HepG2 (cell line): ENCODE results near the gene LRRC51. TPM values are rescaled to one million over a fixed set of nuclear protein-coding genes. Genes with fewer than 3 reads are reported as not detected.

ENCODE experiments used
- CHD2 ChIP-seq: IDR thresholded peaks from 2 replicates; pipeline ENCODE4 v1.6.1; 2011; ENCODE audit warnings: low read depth, low read length, improper control_type of control experiment
- GATAD2A ChIP-seq: IDR thresholded peaks from 2 replicates; pipeline ENCODE4 v1.6.1; 2016
- GPN1 ChIP-seq: sonication (generic); formaldehyde crosslinking; IDR thresholded peaks from 2 replicates; pipeline ENCODE4 v1.5.1; 2020; ENCODE audit warnings: missing genetic modification reagents, borderline replicate concordance
- HDAC6 ChIP-seq: fragments of 200-600 bp; sonication (generic); IDR thresholded peaks from 2 replicates; pipeline ENCODE4 v1.7.0; 2017; ENCODE audit warnings: mild to moderate bottlenecking, antibody characterized with exemption, low read length, low read depth
- HNRNPLL ChIP-seq: fragments of 200-400 bp; formaldehyde crosslinking; IDR thresholded peaks from 2 replicates; pipeline ENCODE4 v1.6.1; 2017; ENCODE audit warnings: mild to moderate bottlenecking, low read depth, low read length; ENCODE audit not compliant: poor library complexity, severe bottlenecking
- HOMEZ ChIP-seq: IDR thresholded peaks from 2 replicates; pipeline ENCODE4 v1.6.1; 2016; ENCODE audit warnings: low read depth
- JDP2 ChIP-seq: sonication (generic); formaldehyde crosslinking; IDR thresholded peaks from 2 replicates; pipeline ENCODE4 v1.8.1; 2022; ENCODE audit warnings: missing genetic modification reagents, borderline replicate concordance
- KMT2B ChIP-seq: IDR thresholded peaks from 2 replicates; pipeline ENCODE4 v1.6.1; 2016; ENCODE audit warnings: missing genetic modification reagents, missing compliant biosample characterization
- MAF1 ChIP-seq: sonication (generic); formaldehyde crosslinking; IDR thresholded peaks from 2 replicates; pipeline ENCODE4 v1.5.0; 2020; ENCODE audit warnings: missing genetic modification reagents, borderline replicate concordance
- MAFF ChIP-seq: IDR thresholded peaks from 2 replicates; pipeline ENCODE4 v1.6.1; 2011; ENCODE audit warnings: low read depth, low read length, improper control_type of control experiment
- MXD4 ChIP-seq: IDR thresholded peaks from 2 replicates; pipeline ENCODE4 v1.6.1; 2016; ENCODE audit warnings: mild to moderate bottlenecking, missing biosample characterization, missing genetic modification reagents
- RBM39 ChIP-seq: fragments of 200-400 bp; formaldehyde crosslinking; IDR thresholded peaks from one replicate; pipeline ENCODE4 v1.6.1; 2018; ENCODE audit warnings: antibody characterized with exemption, mild to moderate bottlenecking, low read depth, low read length; ENCODE audit not compliant: poor library complexity, severe bottlenecking
- RFX3 ChIP-seq: IDR thresholded peaks from 2 replicates; pipeline ENCODE4 v1.6.1; 2016; ENCODE audit warnings: missing biosample characterization, missing genetic modification reagents
- SP4 ChIP-seq: sonication (generic); formaldehyde crosslinking; IDR thresholded peaks from 2 replicates; pipeline ENCODE4 v1.8.1; 2023; ENCODE audit warnings: mild to moderate bottlenecking, missing genetic modification reagents
- TCF7L2 ChIP-seq: IDR thresholded peaks from 2 replicates; pipeline ENCODE4 v1.6.1; 2011; ENCODE audit warnings: mild to moderate bottlenecking, low read depth, low read length, moderate library complexity
- ZBTB1 ChIP-seq: sonication (generic); formaldehyde crosslinking; IDR thresholded peaks from 2 replicates; pipeline ENCODE4 v1.4.0; 2020; ENCODE audit warnings: missing genetic modification reagents, borderline replicate concordance
- ZBTB49 ChIP-seq: sonication (generic); formaldehyde crosslinking; IDR thresholded peaks from 2 replicates; pipeline ENCODE4 v1.4.0; 2020; ENCODE audit warnings: missing genetic modification reagents, borderline replicate concordance
- ZBTB7B ChIP-seq: sonication (generic); formaldehyde crosslinking; IDR thresholded peaks from 2 replicates; pipeline ENCODE4 v1.4.0; 2020; ENCODE audit warnings: missing genetic modification reagents
- ZMYM3 ChIP-seq: sonication (generic); formaldehyde crosslinking; IDR thresholded peaks from 2 replicates; pipeline ENCODE4 v1.5.1; 2020; ENCODE audit warnings: mild to moderate bottlenecking, missing genetic modification reagents
- ZNF280B ChIP-seq: sonication (generic); formaldehyde crosslinking; IDR thresholded peaks from 2 replicates; pipeline ENCODE4 v1.5.0; 2020; ENCODE audit warnings: missing genetic modification reagents, mild to moderate bottlenecking, borderline replicate concordance
- ZNF331 ChIP-seq: sonication (generic); formaldehyde crosslinking; IDR thresholded peaks from 2 replicates; pipeline ENCODE4 v1.4.0; 2020; ENCODE audit warnings: missing genetic modification reagents
- ZNF367 ChIP-seq: sonication (generic); formaldehyde crosslinking; IDR thresholded peaks from 2 replicates; pipeline ENCODE4 v1.4.0; 2020; ENCODE audit warnings: missing genetic modification reagents, borderline replicate concordance
- ZNF792 ChIP-seq: IDR thresholded peaks from 2 replicates; pipeline ENCODE4 v1.6.1; 2016
- ZSCAN21 ChIP-seq: sonication (generic); formaldehyde crosslinking; IDR thresholded peaks from 2 replicates; pipeline ENCODE4 v1.8.0; 2022; ENCODE audit warnings: mild to moderate bottlenecking, missing genetic modification reagents, moderate library complexity, borderline replicate concordance
- ZSCAN9 ChIP-seq: IDR thresholded peaks from 2 replicates; pipeline ENCODE4 v1.6.1; 2016; ENCODE audit warnings: borderline replicate concordance
- polyA plus RNA-seq, 8 experiments: library from polyadenylated mRNA; depleted of rRNA in 3 of 8; stranded (reverse) in 7 of 8; unstranded in 1 of 8; fragments of >200 nt; fragmentation: Illumina TruSeq in 4 of 8; extraction: Trizol in 4 of 8; gene quantifications; 2 replicates each; pipeline versions ENCODE4 v1.2.1 to v1.2.3, GENCODE V29; 2011 to 2016; ENCODE audit warnings: low read depth in 4 of 8, missing spikeins in 1 of 8, mixed read lengths in 1 of 8; ENCODE audit not compliant: insufficient read depth in 1 of 8
- total RNA-seq, 5 experiments: library from RNA; depleted of rRNA; stranded (reverse); fragments of >200 nt; fragmentation: Illumina TruSeq; extraction: Trizol; gene quantifications; 2 replicates each; pipeline ENCODE4 v1.2.3, GENCODE V29; 2016; ENCODE audit warnings: low read depth in 1 of 5
- TF ChIP-seq, protein P1 (sequence below), 2 experiments: fragments of 450-650 bp in 1 of 2; sonication (generic) in 1 of 2; formaldehyde crosslinking; IDR thresholded peaks; 2 replicates each; pipeline versions ENCODE4 v1.5.0 to v1.8.0; 2020 to 2022; ENCODE audit warnings: mild to moderate bottlenecking in 1 of 2, missing genetic modification reagents in 1 of 2

LRRC51 gene
- total and polyA plus RNA-seq, 2 of the 13 experiments (the other 11 are each of a cell fraction or from before 2014, with no cell fraction given): 5.3 to 6.0 TPM

DNA sequence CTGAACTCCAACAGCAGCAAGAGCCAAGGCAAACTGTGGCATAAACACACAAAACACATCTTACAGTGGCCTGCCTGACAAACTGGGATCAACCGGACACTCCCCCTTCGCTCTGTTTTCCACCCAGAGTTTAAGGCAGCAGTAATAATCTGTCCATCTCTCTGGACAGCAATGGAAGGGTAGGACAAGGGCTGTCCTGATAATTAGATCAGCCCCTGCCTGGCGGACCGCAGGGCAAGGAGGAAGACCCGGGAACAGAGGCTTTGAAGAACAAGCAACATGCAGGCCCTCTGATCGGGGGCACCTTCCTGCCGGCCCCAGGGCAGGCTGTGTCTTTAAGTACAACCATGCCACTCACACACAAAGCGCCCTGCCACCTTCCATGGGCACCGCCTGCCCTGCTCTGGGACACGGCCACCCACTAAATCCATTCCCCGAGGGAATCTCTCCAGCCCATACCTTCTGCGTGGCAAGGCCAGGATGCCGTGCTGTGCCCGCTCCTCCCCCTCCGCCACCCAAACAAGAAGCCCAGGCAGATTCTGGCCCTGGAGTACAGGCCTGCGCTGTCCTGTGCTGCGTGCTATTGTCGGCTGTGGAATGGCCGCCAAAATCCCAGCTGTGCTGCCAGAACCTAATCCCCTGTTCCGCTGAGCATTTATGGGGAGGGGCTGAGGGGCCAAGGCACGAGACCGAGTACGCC lies 39.1 kb upstream of the LRRC51 start (continued):
- TF ChIP-seq ZBTB49 (CRISPR knock-in tag) (no peak), MAFF (no peak), ZBTB1 (CRISPR knock-in tag) (no peak), ZNF280B (CRISPR knock-in tag) (no peak), ZNF792 (CRISPR knock-in tag) (0 out of 2 replicates have a peak, but pooled peaks have one; percentile 6), MAF1 (CRISPR knock-in tag) (no peak), HOMEZ (CRISPR knock-in tag) (no peak), RBM39 (no peak), RFX3 (CRISPR knock-in tag) (no peak), HNRNPLL (peak; percentile 29), ZNF367 (CRISPR knock-in tag) (no peak), ZMYM3 (no peak), GPN1 (no peak), SP4 (CRISPR knock-in tag) (no peak), ZBTB7B (no peak), ZSCAN21 (CRISPR knock-in tag) (0 out of 2 replicates have a peak, but pooled peaks have one; percentile 41), ZSCAN9 (CRISPR knock-in tag) (no peak), JDP2 (CRISPR knock-in tag) (no peak), TCF7L2 (no peak), MXD4 (CRISPR knock-in tag) (no peak), CHD2 (no peak), GATAD2A (CRISPR knock-in tag) (peak; percentile 11), KMT2B (CRISPR knock-in tag) (no peak), ZNF331 (CRISPR knock-in tag) (no peak), HDAC6 (no peak)
- TF ChIP-seq, protein P1, sequence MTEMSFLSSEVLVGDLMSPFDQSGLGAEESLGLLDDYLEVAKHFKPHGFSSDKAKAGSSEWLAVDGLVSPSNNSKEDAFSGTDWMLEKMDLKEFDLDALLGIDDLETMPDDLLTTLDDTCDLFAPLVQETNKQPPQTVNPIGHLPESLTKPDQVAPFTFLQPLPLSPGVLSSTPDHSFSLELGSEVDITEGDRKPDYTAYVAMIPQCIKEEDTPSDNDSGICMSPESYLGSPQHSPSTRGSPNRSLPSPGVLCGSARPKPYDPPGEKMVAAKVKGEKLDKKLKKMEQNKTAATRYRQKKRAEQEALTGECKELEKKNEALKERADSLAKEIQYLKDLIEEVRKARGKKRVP (CRISPR knock-in tag; IDR thresholded peaks at IDR 0.05): no peak
